ENCODE results near the gene ADAMTS8.

DNA sequence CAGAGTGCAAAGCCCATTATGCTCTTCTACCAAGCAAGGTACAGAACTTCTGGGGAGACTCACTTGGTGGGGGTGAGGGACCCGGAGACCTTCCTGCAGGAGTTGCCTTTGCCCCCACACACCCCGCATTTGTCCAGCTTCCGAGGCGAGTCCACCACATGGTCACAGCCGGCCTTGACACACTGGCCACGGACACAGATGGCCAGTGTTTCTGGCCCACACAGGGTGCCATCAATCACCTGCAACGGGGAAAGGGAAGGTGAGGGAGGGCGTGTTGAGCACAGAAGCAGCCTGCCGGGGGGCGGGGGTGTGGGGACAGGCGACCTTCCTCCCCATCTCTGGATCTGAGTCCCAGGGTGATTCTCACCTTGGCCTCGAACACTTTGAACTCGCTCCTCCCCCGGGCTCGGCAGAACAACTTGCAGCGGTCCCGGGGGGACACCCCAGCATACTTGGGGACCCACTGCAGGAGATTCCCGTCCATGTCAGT is 20.0 kb downstream of the ADAMTS8 start:
- TF ChIP-seq, protein P1, sequence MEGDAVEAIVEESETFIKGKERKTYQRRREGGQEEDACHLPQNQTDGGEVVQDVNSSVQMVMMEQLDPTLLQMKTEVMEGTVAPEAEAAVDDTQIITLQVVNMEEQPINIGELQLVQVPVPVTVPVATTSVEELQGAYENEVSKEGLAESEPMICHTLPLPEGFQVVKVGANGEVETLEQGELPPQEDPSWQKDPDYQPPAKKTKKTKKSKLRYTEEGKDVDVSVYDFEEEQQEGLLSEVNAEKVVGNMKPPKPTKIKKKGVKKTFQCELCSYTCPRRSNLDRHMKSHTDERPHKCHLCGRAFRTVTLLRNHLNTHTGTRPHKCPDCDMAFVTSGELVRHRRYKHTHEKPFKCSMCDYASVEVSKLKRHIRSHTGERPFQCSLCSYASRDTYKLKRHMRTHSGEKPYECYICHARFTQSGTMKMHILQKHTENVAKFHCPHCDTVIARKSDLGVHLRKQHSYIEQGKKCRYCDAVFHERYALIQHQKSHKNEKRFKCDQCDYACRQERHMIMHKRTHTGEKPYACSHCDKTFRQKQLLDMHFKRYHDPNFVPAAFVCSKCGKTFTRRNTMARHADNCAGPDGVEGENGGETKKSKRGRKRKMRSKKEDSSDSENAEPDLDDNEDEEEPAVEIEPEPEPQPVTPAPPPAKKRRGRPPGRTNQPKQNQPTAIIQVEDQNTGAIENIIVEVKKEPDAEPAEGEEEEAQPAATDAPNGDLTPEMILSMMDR (conservative IDR thresholded peaks at IDR 0.05 in 1 of 2, IDR thresholded peaks at IDR 0.05 in 1 of 2; ENCODE audit: low read depth in 1 of 2, low read length in 2 of 2): no peak
- TF ChIP-seq EZH2 (IDR thresholded peaks at IDR 0.05; ENCODE audit: low read length, missing control alignments): no peak
